ENCODE data around the gene CHST9.
"Not testable (repeated sequence)": the region's sequence is repeated elsewhere in the genome, so short reads cannot be mapped to it uniquely, and the experiment has no call there.

CHST9 gene

DNA sequence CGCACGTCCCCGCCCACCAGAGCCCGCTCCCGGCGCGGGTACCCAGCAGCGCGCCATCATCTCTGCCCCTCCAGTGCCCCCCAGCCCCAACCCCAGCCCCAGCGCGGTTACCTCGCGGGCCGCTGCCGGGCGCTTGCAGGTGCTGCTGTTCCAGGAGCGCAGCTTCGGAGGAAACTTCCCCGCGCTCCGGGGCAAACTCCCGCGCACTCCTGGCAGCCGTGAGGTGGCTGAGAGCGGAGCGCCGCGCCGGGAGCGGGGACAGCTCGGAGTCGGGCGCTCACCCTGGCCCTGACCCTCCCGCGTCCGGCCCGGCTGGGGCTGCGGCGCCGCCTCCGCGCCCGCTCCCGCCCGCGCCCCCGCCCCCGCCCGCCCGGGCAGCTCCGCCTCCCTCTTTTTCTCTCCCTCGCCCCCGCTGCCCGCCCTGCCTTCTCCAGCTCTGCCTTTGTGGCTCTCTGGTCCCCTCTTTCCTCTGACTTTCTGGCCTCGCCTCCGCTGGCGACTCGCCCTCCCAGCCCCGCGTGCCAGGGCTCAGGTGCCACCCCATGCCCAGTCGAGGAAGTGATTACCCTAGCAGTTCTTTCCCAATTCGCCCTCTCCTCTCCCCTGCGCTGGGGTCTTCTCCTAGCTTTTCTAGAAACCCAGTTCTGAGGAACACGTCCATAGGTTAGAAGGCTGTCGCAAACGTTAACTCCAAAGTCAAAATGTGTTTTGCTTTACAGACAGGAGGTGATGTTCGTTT, at the start of gene CHST9:
TSS of gene CHST9 (minus strand) at position 284 of the 739 bp plus-strand sequence. CDS start 42,499 bp downstream, outside the sequence.
- DNase-seq, result no peak

DNA sequence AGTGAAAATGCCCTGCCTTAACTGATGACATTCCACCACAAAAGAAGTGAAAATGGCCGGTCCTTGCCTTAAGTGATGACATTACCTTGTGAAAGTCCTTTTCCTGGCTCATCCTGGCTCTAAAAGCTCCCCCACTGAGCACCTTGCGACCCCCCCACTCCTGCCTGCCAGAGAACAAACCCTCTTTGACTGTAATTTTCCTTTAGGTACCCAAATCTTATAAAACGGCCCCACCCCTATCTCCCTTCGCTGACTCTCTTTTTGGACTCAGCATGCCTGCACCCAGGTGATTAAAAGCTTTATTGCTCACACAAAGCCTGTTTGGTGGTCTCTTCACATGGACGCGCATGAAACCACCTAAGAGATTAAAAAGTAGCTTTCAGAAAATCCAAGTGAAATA, 47.2 kb upstream of the CHST9 start:
- DNase-seq, result not testable (repeated sequence)

DNA sequence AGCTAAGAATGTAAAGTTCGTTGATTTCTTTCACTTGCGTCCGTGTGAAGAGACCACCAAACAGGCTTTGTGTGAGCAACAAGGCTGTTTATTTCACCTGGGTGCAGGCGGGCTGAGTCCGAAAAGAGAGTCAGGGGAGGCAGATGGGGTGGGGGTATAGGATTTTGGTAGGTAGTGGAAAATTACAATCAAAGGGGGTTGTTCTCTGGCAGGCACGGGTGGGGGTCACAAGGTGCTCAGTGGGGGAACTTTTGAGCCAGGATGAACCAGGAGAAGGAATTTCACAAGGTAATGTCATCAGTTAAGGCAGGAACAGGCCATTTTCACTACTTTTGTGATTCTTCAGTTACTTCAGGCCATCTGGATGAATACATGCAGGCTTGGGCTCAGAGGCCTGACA, 46.6 kb upstream of the CHST9 start:
- not testable (repeated sequence) for DNase-seq

DNA sequence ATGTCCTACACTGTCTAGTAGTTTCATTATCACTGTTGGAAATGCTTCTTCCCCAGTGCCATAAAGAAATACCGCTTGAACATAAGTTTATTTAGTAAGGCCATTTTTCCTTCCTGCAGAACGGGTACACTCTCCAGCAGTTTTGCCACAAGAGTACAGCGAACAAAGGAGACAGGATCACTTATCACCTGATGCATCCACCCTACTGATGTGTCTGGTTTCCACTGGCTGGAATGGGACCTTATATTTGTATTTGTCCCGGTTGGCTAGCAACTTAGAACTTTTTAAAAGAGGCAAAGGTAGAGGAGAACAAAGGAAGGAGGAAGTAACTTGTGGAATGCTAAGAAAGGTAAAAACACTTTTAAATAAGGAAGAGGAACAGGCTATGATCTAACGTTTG, 46.1 kb upstream of the CHST9 start:
- DNase-seq, result not testable (repeated sequence)

- DNase-seq, result no peak
These were observed 42.6 kb upstream of the CHST9 start for GRCh38 chr18:27227721-27228120.

GRCh38 chr18:27226556-27227075, 41.5 kb upstream of the CHST9 start:
- DNase-seq, result no peak

DNA sequence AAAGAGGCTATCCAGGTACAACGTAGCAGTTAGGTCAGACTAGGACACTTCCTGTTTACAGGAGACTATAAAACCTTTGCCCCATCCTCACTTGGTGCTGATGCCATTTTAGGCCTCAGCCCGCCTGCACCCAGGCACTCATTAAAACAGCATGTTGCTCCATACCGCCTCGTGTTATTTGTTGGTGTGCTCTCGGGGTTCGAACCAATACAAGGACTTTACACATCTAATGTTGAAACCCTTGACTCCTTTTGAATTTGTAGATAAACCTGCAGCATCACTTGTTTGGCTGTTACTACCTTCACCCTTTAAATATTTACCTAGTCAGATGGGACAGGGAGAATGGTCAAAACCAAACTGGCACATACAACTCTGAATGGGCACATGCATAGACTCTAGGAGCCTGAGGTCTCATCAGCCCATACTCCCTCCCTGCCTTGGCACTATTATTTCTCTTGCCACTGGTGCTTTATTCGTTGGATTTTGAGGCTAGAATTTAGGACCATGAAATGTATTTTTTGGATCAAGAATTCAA, 40.9 kb upstream of the CHST9 start:
- DNase-seq, result no peak

GRCh38 chr18:27223526-27224291, 38.6 kb upstream of the CHST9 start:
- no peak for DNase-seq

DNA sequence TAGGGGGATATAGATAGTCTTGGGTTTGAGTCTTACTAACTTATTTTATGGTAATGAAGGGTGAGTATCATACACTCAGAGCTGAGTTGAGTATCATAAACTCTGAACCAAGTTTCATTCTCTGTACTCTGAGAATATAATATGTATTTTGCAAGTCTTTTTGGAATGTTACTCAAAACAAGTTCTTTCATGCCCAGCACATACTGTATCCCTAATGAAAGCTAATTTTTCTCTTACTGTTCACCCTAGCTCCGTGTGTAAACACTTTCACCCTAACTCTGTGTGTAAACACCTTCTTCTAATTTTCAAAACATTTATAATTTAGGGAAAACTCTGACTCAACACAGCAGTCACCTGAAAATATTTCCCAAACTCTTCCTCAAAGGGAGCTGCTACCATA, 29.7 kb upstream of the CHST9 start:
- DNase-seq, result no peak

- no peak for DNase-seq
These were observed 28.1 kb upstream of the CHST9 start for GRCh38 chr18:27213123-27213717.

- no peak for DNase-seq
These were observed 26.5 kb upstream of the CHST9 start for GRCh38 chr18:27211569-27211968.

GRCh38 chr18:27206411-27206810, 21.3 kb upstream of the CHST9 start:
- no peak for DNase-seq

GRCh38 chr18:27202741-27203140, 17.6 kb upstream of the CHST9 start:
- DNase-seq, result no peak

DNA sequence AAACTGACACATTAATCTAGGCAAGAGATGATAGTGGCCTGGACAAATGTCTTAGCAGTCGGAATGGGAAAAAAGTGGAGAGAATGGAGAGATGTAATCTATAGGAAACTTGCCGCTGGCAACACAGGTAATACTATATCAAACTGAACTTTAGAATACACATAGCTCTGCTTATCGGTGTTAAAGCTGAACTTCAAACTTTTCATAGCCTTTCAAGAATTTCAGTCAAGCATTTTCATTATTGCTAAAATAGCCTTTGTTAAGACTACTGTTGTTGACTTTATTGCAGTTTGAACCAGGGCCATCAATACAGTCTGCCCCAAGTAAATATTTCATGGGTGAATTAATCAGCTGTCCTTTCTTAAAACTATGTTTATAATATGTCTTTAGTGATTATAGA, 12.9 kb upstream of the CHST9 start:
- no peak for DNase-seq

DNA sequence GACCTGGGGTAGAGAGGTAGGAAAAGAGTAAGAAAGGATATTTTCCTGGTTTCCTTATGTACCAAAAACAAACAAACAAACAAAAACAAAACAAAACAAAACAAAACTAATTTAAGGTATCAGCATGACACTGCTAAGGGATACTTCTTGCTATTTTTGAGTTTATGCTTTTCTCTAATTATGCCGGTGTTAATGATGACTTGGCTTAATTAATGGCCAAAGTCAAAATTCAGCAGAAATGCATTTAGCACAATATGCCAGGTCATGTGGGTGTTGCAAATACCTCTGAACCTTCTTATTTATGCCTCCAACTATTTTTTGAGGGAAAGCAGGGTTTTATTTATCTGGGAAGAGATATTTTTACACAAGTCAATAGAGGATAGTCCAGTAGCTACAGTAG, 3.2 kb upstream of the CHST9 start:
- no peak for DNase-seq

DNA sequence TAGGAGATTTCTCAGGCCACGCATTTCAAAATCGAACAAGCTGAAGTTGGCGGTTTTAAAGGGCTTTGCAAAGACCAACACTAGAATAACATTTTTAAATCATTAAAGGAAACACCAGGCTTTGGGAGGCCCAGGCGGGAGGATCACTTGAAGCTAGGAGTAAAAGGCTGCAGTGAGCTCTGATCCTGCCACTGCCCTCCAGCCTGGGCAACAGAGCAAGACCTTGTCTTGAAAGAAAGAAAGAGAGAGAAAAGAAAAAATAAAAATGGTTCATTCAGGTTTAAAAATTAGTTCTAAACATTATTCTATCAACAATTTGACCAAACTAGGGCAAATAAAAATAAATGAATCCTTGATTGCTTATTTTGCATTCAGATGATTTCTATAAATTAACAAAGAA, 789 bp upstream of the CHST9 start:
- no peak for DNase-seq

GRCh38 chr18:27184115-27185024, 738 bp downstream of the CHST9 start:
- no peak for DNase-seq

GRCh38 chr18:27181726-27182125, 3.4 kb downstream of the CHST9 start:
- DNase-seq, result no peak

GRCh38 chr18:27178424-27178823, 6.7 kb downstream of the CHST9 start:
- no peak for DNase-seq

DNA sequence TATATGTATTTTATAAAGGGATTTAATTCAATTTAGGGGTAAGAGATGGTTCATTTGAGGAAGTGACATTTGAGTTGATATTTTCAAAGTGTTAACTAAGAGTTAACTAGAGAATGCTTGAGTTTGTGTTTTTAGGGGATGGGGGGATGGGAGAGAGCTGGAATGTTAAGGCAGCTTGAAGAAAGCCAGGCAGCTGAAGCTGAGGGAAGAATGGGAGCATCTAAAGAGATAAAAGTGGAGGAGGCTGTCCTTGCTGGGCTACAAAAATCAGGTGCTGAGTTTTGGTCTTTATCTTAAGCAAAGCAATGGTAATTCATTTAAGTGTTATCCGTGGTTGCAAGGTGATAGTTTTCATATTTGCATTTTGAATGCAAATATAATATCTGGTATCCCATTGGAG, 9.2 kb downstream of the CHST9 start:
- no peak for DNase-seq

DNA sequence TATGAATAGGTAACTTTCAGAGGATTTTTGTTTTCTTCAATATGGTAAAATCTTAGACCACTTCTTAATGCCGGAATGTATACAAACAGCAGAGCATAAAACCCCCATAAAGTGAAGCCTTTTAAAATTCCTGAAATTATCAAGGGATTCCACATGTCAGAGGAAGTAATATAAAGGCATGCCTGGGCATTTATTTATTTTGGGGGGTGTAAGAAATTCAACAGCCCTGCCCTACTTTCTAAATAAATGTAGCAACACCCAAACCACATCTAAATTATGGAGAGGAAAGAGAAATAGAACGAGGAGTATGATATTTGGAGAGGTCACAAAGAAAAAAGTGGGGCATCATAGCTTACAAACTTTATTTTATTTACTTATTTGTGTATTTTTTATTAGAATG, 9.9 kb downstream of the CHST9 start:
- no peak for DNase-seq

DNA sequence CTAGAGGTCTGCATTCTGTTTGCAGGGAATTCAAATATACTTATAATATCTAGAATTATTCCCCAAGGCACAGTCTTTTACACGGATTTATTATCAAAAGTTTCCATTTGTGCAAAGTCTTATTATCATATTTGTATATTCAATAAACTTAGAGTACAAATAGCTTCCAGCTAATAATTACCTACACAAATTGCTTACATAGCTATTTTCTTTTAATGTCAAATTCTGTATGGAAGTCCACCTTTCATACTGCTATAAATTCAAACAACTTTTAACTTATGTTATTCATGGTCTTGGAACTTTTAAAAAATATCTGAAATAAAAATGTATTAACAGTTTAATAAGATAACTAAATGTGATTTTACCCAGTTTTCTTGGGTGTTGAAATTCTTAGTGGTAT, 13.1 kb downstream of the CHST9 start:
- DNase-seq, result no peak
